NCI-H1417 treated with DMSO at 0.1 percent for 48 hours (cell line): ENCODE results near the gene TRMT5.

Source experiments
- DNase-seq: peaks from one replicate; lab custom pipeline; 2025; lab: John Stamatoyannopoulos, UW

TRMT5 gene, protein sequence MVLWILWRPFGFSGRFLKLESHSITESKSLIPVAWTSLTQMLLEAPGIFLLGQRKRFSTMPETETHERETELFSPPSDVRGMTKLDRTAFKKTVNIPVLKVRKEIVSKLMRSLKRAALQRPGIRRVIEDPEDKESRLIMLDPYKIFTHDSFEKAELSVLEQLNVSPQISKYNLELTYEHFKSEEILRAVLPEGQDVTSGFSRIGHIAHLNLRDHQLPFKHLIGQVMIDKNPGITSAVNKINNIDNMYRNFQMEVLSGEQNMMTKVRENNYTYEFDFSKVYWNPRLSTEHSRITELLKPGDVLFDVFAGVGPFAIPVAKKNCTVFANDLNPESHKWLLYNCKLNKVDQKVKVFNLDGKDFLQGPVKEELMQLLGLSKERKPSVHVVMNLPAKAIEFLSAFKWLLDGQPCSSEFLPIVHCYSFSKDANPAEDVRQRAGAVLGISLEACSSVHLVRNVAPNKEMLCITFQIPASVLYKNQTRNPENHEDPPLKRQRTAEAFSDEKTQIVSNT

DNA sequence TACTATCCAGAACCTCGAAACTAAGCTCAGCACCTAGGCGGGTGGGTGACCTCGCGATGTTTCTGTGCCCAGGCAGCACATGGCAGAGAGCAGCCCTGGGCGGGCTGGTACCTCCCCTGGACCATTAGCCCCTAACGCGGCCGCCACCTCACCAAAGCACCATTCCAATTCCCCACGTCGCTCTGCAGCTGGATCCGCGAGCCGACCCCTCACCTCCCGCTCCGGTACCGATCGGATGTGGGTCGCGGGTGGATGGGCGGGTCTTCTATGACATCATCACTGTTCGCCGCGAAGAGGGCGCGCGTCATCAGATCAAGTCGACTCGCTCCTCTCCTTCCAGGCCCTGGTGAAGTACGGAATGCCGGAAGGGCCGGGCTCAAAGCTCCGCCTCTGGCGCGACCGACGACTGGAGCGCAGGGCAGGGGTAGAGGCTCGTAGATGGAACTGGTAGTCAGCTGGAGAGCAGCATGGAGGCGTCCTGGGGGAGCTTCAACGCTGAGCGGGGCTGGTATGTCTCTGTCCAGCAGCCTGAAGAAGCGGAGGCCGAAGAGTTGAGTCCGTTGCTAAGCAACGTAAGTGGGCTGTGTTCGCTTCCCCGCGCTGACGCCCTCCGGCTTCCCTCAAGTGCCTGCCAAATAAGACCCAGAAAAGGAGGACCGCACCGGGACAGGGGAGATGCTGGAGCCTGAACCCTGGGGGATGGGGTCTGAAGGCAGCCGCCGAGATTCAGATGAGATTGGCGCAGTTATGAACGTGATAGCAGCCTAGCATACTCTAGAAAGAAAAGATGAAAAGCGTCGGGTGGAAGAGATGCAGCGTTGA, at the start of gene TRMT5, which contains the start of gene SLC38A6:
Gene TRMT5, minus strand, starts transcription at position 269 of the 822 bp plus-strand sequence. Its CDS starts 106 bp downstream, at position 163.
Gene SLC38A6, plus strand, starts transcription at position 435 of the 822 bp plus-strand sequence. Its CDS starts 33 bp downstream, at position 468.
- peak; percentile 74 for DNase-seq

DNA sequence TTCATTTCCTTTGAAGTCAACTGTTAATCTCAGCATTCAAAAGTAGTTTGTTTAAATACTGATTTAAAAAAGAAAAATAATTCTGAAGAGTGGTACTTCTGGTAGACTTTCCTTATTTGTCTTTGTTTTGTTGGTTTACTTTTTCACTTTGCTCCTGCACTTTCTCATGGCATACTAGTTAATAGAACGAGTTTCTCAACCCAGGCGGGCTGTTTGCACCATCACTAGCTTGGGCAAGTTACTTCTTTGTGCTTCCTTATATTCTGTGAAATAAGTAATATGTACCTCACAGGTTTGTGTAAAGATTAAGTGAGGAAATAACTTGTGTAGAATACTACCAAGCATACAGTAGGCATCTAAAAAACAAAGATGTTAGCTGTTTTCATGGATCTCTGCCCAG, 45.6 kb upstream of the TRMT5 start:
- DNase-seq, result no peak

DNA sequence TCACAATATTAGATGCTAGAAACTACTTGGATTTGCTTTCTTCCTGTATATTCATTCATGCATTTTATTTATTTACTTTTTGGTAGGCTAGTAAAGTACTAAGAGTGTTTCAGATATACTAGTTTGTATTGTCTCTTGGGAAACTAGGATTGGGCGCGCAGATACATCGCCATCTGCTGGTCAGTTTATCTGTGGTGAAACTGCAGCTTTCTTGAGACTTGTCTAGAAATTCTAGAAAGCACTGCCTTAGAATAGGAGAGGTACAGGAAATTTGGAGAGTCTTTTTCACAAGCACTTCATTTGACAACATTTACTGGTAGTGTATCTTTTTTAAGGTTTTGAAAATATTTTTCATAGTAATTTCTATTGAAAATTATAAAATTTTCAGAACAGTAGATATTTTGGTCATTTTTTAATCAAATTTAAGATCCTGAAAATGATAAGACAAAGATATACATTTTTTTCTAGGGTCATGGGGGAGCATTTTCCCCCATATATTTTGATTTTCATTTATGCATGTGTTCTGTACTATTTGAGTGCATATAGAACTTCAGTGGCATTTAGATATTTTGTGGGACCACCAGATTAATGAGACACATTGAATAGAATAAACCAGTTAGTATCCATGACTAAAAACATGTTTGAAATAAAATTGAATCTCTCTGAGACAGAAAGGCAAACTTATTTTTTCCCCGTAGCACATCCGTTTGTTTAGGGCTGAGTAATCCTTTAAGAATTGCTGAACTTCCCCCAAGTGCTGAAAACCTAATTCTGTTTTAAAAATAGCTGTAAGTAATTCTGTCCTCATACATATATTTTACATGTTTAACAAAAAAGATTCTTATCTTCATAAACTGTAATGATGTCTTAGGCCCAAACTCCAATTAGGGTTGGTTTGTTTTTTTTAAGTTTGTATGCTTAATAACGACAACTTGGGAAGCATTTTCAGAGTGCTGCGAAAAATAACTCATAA, 44.7 kb upstream of the TRMT5 start:
- DNase-seq, result peak; percentile 7

DNA sequence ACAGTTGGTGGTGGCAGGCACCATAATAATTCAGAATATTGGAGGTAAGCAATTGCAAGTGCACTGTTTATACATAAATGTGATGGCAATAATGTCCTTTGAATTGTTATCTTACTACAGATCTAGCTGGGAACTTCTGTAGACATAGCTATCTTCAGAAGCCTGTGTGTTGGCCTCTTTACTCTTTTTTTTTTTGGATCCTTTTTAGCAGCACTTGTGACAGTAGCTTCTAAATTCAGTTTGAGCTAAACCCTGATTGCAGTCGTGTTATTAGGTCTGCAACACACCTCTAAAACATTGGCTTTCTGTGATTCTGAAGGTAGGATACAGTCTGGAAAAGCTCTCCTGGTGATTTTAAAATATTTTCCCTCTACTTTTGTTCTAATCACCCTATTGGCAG, 38.7 kb upstream of the TRMT5 start:
- DNase-seq, result no peak

DNA sequence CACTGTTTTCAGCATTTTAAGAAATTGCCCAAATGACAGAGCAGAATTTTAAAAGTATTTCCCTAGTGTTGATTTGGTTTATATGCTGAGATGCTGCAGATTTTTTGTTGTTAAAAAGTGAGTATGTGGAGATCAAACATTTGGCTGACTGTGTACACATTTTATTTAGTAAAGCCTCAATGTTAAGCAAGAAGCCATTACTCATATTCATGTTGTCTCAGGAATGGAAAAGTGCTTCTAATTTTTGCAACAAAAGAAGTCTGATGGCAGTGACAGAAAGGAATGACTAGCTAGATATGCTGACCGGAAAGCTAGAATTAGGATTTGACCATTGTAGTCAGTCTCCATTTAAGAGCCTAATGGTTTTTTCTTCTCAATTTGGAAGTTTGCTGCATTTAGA, 22.7 kb upstream of the TRMT5 start:
- DNase-seq, result no peak

DNA sequence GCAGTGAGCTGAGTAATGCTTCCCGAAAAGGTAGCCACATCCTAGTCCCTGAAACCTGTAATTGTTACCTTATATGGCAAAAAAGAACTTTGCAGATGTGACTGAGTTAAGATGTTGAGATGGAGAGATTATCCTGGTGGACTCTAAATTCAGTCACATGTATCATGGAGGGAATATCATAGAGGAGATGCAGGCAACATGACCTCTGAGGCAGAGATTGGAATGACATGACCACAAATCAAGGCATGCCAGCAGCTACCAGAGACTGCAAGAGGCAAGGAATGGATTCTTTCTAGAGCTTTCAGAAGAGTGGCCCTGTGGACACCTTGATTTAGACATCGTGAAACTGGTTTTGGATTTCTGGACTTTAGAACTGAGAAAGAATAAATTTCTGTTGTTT, 18.7 kb upstream of the TRMT5 start:
- no peak for DNase-seq

DNA sequence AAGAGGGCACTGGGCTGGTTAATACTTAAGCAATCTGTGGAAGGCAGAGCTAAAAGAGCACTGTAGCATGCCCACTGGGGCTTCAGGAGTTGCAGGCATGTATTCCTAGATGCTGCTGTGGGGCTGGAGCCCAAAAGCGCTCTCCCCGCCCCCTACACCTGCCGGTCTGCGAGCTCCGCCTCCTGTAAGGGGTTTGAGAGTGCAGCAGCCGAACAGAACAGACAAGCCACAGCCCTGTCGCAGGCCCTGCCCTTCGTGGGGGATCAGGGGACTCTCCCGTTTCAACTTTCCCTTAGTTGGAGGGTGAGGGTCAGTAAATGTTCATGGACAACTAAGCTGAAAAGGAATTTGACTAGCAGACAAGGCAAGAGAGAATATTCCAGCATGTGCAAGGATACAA, 17.7 kb upstream of the TRMT5 start:
- no peak for DNase-seq

DNA sequence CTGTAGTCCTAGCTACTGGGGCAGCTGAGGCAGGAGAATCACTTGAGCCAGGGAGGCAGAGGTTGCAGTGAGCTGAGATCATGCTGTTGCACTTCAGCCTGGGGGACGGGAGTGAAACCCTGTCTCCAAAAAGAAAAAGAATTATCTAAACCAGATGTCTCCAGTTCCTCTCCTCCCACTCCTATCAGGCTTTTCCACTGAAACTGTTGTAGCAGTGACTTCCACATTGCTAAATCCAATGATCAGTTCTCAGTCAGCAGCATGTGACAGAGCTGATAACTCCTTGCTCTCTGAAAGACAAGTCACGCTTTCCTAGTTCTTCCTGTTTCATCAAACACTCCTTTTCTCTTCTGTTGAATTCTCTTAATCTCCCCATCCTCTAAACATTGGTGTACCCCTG, 8.7 kb upstream of the TRMT5 start:
- no peak for DNase-seq

DNA sequence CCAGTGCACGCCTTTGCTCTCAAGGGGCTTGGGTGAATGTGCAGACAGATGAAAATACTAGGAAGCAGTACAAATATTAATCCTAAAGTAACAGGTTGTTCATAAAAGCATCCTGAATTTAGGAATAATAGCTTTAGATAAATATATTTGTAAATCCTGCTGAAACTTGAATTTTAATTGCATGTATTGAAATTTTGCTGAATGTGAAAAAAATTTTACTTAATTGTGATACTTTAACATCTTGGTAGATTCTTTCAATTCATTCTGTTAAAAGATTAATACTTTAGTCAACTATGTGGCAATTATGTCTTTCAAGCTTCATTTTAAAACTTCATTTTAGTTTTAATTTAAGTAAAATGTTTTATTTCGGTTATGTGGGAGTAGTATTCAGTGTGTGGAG, 5.6 kb upstream of the TRMT5 start:
- DNase-seq, result no peak

DNA sequence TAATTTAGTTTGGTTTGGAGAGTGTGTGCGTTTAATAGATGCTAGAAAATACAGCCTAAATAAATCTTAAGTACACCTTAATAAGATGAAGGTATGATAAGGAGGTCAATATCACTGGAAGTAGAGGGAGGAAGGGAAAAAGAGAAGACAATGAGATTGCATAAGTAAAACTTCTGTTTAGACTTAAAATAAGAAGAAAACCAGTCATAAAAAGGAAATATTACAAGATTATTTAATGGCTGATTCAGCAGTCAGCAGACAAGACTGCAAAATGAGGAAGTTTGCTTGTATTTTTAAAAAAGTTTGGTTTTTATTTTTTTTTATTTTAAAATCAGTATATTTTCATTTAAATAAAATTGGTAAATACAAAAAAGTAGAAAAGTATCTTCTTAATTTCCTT, 3.3 kb upstream of the TRMT5 start:
- no peak for DNase-seq

DNA sequence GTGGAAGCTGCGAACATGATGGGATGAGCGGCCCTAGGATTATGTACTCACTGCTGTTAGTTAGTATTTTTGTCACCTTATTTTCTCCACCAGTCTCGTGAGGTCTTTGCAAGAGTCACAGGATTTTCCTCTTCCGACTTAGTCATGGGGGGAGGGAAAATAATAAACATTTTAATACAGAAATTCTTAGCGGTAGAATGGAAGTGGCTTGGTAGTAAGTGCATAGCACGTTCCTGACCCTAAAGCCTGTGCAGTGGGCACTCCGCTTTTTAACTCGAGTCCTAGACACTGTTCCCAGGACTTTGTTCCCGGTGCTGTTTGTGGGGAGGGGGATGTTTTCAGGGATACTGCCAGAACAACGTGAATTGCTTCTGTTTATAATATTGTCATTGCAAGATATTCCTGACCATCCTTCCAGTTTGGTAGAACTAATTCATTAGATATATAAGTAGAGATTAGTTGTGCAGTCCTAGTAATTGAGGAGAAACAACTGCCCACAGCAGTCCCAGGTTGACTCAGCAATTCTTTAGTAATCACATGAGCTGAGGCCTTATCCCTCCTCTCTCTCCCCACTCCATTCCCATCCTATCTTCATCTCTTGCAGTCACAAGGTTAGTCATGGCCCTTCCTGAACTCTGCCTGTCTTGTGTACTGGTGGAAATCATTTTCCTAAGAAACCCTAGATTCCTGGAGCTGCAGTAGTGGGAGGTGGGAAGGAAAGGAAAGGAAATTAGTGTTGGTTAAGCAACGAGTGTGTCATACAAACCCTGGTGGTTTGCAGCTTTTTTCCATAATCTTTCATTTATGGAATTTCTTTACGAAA, 965 bp upstream of the TRMT5 start:
- DNase-seq, result no peak

DNA sequence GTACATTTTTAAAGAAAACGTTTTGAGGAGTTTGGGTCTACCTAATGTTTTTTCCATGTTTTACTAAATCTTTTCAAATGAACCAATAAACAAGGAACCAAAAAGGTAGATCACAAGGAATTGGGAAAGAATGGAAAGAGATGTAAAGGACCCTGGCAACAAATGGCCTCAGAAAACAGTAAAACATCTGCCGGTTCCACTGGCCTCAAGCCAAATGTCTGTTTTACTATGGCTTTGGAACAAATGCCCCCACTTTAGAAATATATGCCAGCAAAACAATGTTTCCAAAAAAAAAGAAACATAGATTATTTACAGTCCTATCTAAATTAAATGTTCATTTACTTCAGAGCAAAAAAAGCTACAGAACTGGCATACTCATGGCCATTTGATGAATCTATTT, 3.0 kb downstream of the TRMT5 start:
- no peak for DNase-seq

DNA sequence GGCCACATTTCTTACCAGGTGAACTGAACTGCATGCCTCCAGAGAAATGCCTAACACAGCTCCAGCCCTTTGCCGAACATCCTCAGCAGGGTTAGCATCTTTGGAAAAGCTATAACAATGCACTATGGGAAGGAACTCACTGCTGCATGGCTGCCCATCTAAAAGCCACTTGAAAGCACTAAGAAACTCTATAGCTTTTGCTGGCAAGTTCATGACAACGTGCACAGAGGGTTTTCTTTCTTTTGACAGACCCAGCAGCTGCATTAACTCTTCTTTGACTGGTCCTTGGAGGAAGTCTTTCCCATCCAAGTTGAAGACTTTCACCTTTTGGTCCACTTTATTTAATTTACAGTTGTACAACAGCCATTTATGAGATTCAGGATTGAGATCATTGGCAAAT, 5.3 kb downstream of the TRMT5 start:
- DNase-seq, result no peak

DNA sequence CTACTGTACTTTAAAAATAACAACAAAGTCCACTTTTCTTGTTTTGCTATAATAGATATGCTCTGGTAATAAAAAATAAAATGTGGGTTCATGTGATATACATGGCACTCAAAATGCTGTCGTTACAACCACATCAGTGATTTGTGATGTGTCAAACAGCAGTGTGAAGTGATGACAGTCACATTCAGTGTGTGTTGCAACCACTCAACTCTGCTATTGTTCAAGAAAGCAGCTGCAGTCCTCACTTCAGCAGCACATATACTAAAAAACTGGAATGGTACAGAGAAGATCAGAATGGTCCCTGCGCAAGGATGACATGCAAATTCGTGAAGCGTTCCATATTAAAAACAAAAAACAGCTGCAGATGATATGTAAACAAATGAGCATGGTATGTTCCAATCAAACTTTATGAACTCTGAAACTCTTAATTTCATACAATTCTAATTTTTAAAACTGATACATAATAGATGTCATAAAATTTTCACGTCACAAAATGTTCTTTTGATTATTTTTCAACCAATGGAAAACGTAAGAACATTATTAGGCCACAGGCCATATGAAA, 6.7 kb downstream of the TRMT5 start:
- DNase-seq, result no peak

DNA sequence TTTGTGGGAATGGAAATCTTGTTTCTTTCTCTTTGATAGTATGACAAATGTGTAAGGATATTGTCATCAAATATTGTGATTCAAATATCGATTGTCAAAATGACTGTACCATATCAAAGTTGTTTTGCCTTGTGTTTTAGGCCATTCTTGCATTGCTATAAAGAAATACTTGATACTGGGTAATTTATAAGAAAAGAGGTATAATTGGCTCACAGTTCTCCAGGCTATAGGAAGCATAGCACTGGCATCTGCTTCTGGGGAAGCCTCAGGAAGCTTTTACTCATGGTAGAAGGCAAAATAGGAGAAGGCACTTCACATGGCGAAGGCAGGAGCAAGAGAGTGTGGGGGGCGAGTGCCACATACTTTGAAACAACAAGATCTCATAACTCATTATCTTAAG, 7.8 kb downstream of the TRMT5 start:
- no peak for DNase-seq

DNA sequence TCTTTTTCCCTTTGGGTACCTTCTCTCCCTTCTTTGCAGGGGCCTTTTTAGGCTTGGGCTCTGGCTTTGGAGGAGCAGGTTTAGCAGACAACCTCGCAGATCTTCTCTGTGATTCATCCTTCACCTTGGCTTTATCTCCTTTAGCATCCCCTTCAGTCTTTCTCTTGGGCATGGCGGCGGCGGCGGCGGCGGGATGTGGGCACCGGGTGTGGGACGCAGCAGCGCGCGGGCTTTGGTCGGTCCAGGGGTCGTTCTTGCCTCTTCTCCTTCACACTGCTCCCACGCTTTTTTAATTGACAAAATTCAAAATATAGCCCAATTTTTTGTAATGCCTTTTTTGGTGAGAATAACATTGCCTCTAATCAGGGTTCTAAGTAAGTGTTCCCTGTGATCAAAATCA, 8.6 kb downstream of the TRMT5 start:
- no peak for DNase-seq

DNA sequence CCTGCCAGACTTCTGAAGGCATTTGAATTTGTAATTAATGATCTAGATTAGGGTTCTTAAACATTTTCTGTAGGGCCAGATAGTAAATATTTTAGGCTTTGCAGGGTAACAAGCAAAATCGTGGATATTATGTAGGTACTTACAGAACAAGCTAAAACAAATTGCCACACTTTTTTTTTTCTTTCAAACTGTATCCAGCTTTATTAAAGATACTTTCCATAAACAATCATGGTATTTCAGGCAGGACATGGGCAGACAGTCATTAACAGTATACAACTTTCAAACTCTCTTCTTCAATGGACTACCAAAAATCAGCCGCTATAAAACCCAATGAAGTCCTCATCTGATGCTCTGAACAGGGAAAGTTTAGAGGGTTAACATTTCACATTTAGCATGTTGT, 9.6 kb downstream of the TRMT5 start:
- DNase-seq, result no peak

DNA sequence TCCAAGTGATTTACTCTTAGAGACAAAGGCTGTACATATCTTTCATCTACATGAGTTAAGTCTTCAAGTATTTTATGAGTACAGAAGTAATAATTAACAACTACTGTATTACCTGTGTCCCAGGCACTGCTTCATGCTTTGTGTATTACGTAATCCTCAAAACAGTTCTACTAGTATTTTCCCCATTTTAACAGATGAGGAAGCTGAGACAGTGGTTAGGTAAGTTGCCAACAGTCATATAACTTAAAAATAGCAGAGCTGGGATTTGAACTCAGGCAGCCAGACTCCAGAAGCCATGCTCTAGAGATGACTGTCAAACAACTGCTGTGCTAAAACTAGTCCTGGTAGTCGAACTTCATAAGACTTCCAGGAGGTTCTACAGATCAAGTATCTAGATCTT, 10.7 kb downstream of the TRMT5 start:
- no peak for DNase-seq

DNA sequence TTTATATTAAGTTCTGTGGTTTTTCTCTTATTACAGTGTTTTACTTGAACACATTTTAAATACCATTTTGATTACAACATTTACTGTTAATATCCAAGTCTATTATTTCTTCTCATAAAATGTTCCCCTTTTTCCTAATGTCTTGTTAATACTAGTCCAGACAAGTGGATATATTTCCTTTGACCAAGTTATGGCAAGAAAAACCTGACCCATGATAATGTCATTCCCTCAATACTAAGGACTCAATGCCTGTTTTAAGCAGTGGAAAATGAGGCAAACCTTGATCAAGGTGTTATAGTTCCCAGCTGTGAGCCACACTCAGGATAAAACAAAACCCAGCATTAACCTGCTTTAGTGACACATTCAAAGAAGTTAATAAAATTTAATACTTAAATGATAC, 12.2 kb downstream of the TRMT5 start:
- no peak for DNase-seq

DNA sequence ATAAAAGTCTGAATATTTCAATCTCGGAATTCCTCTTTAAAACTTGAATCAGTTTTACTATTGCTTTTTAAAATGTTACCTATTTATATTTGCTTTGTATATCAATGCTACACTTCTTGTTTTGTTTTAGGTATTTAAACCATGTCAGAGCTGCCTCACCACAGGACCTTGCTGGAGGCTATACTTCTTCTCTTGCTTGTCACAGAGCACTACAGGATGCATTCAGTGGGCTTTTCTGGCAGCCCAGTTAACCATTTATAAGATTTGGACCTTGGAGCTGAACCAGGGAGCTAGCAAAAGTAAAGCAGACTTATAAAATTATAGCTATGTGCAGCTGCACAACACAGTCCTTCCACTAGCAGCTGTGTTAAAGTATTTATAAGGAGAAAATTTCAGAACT, 12.8 kb downstream of the TRMT5 start:
- DNase-seq, result no peak

DNA sequence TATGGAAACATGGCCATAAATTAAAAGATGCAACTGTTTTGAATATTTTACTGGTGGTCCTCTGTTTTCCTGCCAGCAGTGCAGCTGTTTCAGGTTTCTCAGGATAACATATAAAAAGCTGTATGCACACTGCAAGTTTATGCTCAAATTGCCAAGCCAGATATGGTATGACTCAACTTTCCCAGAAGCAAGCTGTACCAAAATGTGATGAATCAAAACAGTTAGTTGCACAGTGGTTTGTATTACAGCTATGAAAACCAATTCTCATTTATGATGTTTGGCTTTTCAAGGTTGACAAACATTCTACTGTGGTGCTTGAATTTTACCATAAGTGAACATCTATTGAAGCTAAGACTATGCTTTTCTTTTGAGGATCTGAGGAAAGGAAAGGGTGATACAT, 15.5 kb downstream of the TRMT5 start:
- no peak for DNase-seq
